GM12878 (cell line): ENCODE results near the gene CPEB3.

ENCODE experiments used
- ESRRA ChIP-seq: IDR thresholded peaks from 2 replicates; pipeline ENCODE4 v1.6.1; 2012; ENCODE audit warnings: mild to moderate bottlenecking, low read length, improper control_type of control experiment
- HDAC2 ChIP-seq: fragments of 200-600 bp; sonication (generic); IDR thresholded peaks from 2 replicates; pipeline ENCODE4 v1.6.1; 2017
- HDGF ChIP-seq: fragments of 450-650 bp; IDR thresholded peaks from 2 replicates; pipeline ENCODE4 v1.6.1; 2016; ENCODE audit warnings: antibody characterized with exemption
- POLR2A ChIP-seq: IDR thresholded peaks from 2 replicates; pipeline ENCODE4 v1.6.1; 2011; ENCODE audit warnings: low read depth, mild to moderate bottlenecking, low read length
- TAF1 ChIP-seq: IDR thresholded peaks from 2 replicates; pipeline ENCODE4 v1.6.1; 2011; ENCODE audit warnings: mild to moderate bottlenecking, low read depth, low read length, borderline replicate concordance
- YY1 ChIP-seq: IDR thresholded peaks from 2 replicates; pipeline ENCODE4 v1.6.1; 2011; ENCODE audit warnings: low read depth, mild to moderate bottlenecking, low read length

GRCh38 chr10:92313750-92314149 lies 22.9 kb upstream of the CPEB3 start:
- TF ChIP-seq HDAC2 (no peak), HDGF (no peak), ESRRA (no peak), TAF1 (no peak), YY1 (no peak), POLR2A (no peak)
